GM10847 (cell line): ENCODE measurements around the gene DBNDD1.

Experiments used
- POLR2A ChIP-seq: IDR thresholded peaks from 2 replicates; pipeline ENCODE4 v1.6.1; 2011; ENCODE audit not compliant: insufficient read length; ENCODE audit errors: extremely low read depth

The DBNDD1 gene, protein sequence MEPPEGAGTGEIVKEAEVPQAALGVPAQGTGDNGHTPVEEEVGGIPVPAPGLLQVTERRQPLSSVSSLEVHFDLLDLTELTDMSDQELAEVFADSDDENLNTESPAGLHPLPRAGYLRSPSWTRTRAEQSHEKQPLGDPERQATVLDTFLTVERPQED

DNA sequence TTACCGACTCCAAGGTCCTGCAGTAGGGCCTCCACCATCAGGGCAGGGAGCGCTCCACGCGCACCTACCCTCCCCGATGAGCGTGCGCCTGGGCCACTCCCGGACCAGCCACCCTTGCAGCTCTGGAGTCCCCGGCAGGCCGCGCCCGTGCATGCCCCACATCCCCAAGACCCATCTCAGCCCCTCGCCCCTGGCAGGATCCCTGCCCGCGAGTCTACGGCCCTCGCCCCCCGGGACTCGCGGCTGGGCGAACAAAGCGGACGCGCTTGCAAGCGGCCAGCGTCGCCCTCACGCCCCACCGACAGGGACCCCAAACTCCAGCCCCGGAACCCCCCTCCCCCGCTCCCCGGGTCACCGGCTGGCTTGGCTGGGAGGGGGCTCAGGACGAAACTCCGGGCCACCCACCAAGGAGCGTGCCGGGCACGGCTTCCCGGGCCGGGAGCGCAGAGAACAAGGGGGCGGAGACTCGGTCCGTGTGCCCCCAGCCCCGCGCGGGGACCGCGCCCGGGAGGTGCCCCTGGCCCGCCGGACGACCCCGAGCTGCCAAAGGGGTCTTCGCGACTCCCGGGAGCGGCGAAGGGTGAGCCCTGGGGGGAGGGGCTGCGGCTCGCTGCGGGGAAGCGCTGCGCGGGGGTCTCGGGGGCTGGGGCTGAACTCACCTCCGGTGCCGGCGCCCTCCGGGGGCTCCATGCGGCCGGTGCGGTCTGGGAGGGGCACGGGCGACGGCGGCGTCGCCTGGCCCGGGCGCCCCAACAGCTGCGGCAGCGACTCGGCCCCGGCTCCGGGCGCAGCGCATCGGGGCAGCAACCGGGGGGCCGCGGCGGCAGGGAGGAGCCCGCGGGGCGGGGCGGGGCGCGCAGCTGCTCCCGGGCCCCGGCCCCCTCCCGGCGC lies at the start of gene DBNDD1:
Gene DBNDD1 (minus strand): TSS at position 805 of the 891 bp plus-strand sequence. CDS start 115 bp downstream, at position 690.
- no peak for TF ChIP-seq POLR2A

DNA sequence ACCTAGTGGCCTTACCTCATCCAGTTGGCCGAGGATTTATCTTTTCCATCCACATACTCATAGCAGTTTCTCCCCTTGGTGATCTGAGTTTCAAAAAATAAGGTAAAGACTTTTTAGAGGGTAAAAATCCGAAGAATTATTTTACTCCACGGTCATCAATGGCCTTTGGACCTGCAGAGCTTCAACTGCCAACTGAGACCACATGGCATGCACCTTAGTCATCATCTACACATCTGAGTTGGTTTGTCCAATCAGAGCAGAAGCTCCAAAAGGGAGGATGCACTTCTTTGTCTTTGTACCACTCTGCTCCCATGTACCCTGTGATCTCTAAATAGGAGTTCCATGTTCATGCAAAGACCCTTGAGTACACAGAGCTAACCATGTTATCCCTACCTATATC lies 42.2 kb upstream of the DBNDD1 start:
- no peak for TF ChIP-seq POLR2A

DNA sequence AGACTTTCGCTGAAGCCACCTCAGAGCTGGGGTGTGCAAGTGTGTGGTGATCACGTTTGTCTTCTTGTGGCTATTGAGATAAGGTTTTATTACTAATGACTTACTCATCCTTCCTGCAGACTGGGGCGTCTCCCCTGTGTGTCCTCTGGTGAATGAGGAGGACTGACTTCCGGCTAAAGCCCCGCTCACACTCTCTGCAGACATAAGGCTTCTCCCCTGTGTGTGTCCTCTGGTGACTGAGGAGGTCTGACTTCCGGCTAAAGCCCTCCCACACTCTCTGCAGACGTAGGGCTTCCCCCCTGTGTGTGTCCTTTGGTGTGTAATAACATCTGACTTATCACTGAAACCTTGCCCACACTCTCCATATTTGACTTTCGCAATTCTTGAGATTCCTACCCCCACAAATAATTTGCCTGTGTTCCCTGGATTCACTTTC lies 38.5 kb upstream of the DBNDD1 start:
- TF ChIP-seq POLR2A, result no peak

DNA sequence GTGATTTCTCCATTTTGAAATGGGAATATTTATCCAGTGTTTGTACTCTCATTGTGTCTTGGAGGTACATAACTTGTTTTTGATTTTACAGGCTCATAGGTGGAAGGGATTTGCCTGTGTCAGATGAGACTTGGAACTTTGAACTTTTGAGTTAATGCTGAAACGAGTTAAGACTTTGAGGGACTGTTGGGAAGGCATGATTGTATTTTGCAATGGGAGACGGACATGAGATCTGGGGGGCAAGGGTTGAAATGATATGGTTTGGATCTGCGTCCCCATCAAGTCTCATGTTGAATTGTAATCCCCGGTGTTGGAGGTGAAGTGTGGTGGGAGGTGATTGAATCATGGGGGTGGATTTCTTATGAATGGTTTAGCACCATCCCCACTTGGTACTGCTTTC lies 36.1 kb upstream of the DBNDD1 start:
- TF ChIP-seq POLR2A, result no peak

DNA sequence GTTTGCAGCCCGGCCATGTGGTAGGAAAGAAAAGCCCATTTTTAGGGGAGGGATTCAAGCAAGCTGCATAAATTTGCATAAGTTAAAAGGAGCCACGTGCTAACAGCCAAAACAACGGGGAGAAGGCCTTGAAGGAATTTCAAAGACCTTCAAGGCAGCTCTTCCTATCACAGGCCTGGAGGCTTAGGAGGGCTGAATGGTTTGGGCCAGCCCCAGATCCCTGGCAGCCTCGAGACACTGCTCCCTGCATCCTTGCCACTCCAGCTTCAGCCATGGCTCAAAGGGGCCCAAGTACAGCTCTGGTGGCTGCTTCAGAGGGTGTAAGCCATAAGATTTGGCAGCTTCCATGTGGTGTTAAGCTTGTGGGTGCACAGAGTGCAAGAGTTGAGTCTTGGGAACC lies 35.3 kb upstream of the DBNDD1 start:
- TF ChIP-seq POLR2A, result no peak

DNA sequence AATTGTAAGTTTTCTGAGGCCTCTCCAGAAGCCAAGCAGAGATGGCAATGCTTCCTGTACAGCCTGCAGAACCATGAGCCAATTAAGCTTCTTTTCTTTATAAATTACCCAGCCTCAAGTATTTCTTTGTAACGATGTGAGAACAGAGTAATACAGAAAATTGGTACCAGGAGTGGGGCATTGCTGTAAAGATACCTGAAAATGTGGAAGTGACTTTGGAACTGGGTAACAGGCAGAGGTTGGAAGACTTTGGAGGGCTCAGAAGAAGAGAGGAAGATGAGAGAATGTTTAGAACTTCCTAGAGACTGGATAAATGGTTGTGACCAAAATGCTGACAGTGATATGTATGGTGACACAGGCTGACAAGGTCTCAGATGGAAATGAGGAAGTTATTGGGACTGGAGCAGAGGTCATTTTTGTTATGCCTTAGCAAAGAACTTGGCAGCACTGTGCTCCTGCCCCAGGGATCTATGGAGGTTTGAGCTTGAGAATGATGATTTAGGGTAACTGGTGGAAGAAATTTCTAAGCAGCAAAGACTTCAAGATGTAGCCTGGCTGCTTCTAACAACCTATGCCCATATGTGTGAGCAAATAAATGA lies 34.7 kb upstream of the DBNDD1 start:
- TF ChIP-seq POLR2A, result no peak

DNA sequence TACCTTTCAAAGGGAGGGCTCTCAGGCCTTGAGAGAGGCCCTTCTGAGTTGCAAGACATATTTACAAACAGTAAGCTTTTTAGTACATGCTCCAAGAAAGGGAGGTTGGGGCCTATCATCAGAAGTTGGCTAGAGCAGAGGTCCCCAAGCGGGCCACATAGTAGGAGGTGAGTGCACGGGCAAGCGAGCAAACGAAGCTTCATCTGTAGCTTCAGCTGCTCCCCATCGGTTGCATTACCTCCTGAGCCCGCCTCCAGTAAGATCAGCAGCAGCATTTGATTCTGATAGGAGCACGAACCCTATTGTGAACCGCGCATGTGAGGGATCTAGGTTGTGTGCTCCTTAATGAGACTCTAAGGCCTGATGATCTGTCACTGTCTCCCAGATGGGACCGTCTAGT lies 31.7 kb upstream of the DBNDD1 start:
- no peak for TF ChIP-seq POLR2A

DNA sequence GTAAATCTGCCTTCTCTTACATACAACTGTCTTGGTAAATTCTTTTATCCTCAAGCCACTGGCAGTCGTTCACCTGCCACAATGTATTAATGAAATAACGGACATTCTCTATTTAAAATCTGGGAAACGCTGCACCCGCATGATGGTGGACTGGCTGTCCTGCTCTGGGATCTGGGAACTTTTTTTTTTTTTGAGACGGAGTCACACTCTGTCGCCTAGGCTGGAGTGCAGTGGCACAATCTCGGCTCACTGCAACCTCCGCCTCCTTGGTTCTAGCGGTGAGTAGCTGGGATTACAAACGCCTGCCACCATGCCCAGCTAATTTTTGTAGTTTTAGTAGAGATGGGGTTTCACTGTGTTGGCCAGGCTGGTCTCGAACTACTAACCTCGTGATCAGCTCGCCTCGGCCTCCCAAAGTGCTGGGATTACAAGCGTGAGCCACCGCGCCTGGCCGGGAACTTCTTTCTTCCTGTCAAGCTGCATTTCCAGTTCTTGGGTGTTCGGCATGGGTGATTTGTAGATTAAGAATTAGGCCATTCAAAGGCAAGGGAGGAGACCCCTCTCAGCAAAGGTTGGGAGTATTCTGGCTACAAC lies 29.6 kb upstream of the DBNDD1 start:
- TF ChIP-seq POLR2A, result no peak

DNA sequence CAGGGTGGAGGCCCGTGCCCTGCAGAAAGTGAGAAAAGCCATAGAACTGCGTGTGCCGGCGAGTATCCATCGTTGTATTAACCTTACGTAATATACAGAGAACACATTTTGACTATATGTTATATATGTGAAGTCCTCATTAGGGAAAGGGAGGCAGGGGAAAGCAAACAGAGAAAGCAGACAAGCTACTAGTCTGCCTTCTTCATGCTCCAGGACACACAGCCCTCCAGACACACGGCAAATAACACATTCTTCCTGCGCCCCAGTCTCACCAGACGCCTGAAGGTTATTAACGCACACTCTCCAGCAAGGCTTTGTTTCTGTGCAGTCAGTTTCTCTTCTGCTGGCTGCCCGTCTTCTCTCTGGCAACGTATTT lies 29.1 kb upstream of the DBNDD1 start:
- no peak for TF ChIP-seq POLR2A

DNA sequence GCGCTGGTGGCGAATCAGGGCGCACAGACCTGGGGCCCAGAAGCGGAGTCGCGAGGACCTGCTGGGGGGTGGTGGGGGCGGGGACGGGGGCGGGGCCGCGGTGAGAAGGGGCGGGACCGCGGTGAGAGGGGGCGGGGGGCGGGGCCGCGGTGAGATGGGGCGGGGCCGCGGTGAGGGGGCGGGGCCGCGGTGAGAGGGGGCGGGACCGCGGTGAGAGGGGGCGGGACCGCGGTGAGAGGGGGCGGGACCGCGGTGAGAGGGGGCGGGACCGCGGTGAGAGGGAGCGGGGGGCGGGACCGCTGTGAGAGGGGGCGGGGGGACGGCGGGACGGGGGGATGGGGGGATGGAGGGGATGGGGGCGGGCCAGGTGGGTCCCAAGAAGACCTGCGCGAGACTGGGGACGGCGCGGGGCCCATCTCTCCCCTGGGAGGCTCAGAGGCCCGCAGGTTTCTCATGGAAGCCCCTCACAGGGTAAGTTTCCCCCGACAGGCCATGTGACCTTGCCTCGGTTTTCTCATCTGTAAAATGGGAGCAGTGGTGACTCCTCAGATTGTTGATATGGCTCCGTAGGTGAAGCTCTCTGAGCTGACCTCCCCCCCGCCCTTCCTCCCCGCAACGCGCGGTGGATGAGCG lies 28.6 kb upstream of the DBNDD1 start:
- no peak for TF ChIP-seq POLR2A

DNA sequence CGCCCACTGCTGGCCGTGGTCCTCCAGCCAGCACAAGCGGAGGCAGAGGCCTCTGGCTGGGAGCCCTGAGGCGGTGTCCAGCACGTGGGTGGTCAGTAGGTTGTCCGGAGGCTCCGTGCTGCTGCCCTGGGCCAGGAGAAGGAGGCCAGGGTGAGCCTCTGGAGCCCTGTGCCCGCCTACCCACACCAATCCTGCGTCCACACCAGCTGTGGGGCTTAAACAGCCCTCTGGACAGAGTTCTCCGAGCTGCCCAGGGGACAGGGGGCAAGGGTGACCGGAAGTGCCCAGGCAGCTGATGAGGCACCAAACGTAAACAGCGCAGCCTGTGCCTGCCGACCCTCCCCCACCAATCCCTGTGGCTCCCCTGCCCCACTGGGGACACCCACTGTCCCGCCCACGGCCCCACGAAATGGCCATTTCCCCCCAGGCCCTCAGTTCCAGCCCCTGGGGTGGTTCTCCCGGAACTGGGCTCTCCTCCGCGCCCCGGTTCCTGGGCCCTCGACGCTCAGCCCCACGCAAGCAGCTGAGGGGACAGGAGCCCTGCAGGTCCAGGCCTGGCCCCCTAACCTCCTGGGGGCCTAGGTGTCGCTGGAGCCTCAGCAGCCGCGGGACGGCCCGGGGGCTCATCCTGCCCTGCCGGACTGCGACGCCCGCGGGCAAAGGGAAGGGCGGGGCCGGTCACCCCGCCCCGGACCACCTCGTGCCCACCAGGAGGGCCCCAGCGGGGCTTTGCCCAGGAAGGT lies 27.9 kb upstream of the DBNDD1 start:
- no peak for TF ChIP-seq POLR2A

DNA sequence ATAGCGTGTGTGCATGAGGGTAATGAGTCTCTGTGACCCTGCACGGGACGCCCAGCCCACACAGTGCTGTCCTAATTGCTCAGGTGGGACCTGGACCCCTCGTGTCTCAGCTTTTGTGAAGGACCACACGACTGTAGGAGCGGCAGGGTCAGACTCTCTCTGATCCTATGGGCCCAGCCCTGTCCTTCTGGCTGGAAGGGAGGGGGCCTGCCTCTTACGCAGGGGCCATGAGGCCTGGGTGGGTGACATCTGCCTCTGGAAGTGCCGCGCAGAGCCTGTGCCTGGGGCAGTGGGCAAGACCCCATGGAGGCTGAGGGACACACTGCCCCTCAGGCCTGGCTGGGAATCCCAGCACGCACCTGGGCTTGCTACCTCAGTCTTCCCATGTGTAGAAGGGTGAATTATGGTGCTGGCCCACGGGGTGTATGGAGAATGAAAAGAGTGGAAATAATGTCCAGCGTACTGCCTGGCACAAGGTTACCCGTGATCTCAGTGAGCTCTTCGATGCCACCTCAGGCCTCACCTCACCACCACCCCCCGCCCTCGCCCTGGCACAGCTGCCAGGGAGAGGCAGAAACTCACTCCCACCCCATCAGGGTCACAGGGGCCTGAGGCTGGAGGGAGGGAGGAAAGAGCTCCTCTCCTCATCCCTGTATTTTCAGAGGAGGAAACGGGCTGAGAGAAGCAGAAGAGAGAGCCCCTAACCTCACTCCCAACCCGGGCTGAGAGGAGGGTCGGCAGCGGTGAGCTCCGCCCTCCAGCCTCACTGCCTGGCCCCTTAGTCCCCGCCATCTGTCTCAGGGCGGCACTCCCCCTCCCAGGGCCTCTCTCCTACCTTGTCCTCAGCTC lies 27.1 kb upstream of the DBNDD1 start:
- no peak for TF ChIP-seq POLR2A

DNA sequence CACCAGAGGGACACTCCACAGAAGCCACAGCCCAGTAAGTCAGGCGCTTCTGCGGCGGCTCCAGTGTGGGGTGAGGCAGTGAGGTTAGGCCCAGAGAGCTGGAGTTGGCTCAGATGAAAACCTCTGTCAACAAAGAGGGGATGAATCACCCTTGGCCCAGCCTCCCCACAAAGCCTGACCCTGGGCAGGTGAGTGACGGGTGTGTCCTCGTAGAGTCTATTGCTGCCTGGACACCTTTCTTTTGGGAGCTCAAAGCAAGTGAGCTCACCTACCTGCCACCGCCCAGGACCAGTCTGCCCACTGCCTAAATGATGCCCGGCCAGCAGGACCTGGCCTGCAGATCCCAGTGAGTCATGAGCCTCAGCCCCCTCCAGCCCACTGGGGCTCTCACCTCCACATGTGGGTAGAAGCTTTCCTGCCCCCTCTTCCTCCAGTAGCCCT lies 24.9 kb upstream of the DBNDD1 start:
- no peak for TF ChIP-seq POLR2A

DNA sequence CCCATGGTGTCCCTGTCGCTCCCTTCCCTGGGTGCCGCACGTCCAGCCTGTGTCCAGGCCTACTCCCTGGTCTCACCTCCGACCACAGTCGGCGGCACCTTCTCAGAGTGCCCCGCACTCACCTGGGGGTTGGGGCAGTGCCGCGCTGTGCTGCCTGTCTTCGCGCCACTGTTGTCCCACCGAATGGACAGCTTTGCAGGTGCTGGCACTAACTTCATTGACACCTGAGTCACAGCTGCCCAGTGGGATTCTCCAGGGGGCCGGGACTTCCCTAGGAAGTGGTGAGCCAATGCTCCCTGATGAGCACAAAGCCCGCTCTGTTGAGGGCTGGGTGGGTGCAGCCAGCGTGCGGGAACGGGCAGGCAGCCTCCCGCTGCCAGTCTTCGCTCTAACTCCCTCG lies 24.3 kb upstream of the DBNDD1 start:
- no peak for TF ChIP-seq POLR2A

DNA sequence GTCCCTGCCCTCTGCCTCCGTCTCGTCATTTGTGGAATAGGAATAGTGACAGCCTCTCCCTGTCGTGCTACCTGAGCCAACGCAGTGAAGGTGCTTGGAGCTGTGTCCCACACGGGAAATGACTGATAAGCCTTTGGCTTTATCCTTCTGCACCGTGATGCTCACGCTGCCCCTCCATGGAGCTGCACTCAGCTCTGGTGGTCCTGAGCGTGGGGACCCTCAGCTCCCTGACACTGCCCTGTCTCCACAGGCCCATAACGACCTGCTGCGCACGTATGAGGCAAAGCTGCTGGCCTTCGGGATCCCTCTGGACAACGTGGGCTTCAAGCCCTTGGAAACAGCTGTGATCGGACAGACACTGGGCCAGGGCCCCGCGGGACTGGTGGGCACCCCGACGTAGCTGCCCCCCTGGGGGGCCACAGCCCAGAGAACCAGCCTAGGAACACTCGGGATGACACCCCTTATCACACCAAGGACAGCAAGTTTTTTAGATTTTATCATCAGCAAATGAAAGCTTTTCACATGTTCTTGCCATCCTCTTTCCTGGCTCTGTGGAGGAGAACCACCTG lies 23.8 kb upstream of the DBNDD1 start:
- TF ChIP-seq POLR2A, result no peak
